Panc1 (cell line): ENCODE results near the gene TPCN1. TPM values are rescaled to one million over a fixed set of nuclear protein-coding genes. Genes with fewer than 3 reads are reported as not detected.

Source experiments
- ATAC-seq: fragments of 200-7000 bp; cut with Tn5 transposase; 2 replicates; pipeline ENCODE4 v1.9.1; 2020; ENCODE audit warnings: mild to moderate bottlenecking, moderate library complexity
- BruUV-seq: library from RNA; stranded (reverse); fragments of 400-500 nt; replicated peaks from 2 replicates; lab custom pipeline; 2021; lab: Mats Ljungman, UMichigan
- CTCF ChIA-PET: fragments of 300-600 bp; sonication (Branson Sonifier 250); formaldehyde crosslinking; loops from one replicate; lab custom pipeline; 2022; ENCODE audit warnings: antibody characterized with exemption; lab: Charles Lee
- POLR2A ChIA-PET: fragments of 300-600 bp; sonication (Branson Sonifier 250); formaldehyde crosslinking; loops from one replicate; lab custom pipeline; 2022; ENCODE audit warnings: antibody characterized with exemption; lab: Charles Lee
- DNase-seq: peaks from one replicate; pipeline ENCODE4 v3.0.0-alpha.2; 2010; ENCODE audit warnings: low read depth, low spot score
- H3K27ac ChIP-seq: 2 replicates; pipeline ENCODE4 v1.5.1; 2011; ENCODE audit warnings: mild to moderate bottlenecking, low read length, inconsistent platforms
- H3K27me3 ChIP-seq: fragments of 200-500 bp; sonication (Bioruptor generic); 2 replicates; pipeline ENCODE4 v1.6.0; 2014; ENCODE audit warnings: low read length, inconsistent platforms; ENCODE audit not compliant: control insufficient read depth, insufficient read depth
- H3K36me3 ChIP-seq: fragments of 200-500 bp; sonication (Bioruptor generic); 2 replicates; pipeline ENCODE4 v1.5.1; 2014; ENCODE audit warnings: inconsistent platforms, mild to moderate bottlenecking, low read length, moderate library complexity; ENCODE audit not compliant: control insufficient read depth, insufficient read depth
- H3K4me1 ChIP-seq: 2 replicates; pipeline ENCODE4 v1.5.1; 2011; ENCODE audit warnings: inconsistent platforms, mild to moderate bottlenecking, low read length, moderate library complexity; ENCODE audit not compliant: control insufficient read depth, insufficient read depth
- H3K4me3 ChIP-seq, 2 experiments: 2 replicates each; pipeline ENCODE4 v1.5.1; 2011 to 2012; ENCODE audit warnings: low read depth in 2 of 2, low read length in 2 of 2, mild to moderate bottlenecking in 2 of 2, inconsistent platforms in 1 of 2, moderate library complexity in 1 of 2
- H3K9me3 ChIP-seq: fragments of 200-500 bp; sonication (Bioruptor generic); 2 replicates; pipeline ENCODE4 v1.5.1; 2014; ENCODE audit warnings: low read depth, mild to moderate bottlenecking, inconsistent platforms, low read length, moderate library complexity; ENCODE audit not compliant: control insufficient read depth, insufficient read depth
- POLR2AphosphoS5 ChIP-seq: IDR thresholded peaks from 2 replicates; pipeline ENCODE4 v1.6.1; 2012; ENCODE audit warnings: mild to moderate bottlenecking, low read depth, low read length, moderate library complexity
- SIN3A ChIP-seq: IDR thresholded peaks from 2 replicates; pipeline ENCODE4 v1.6.1; 2012; ENCODE audit warnings: low read depth, mild to moderate bottlenecking, low read length, moderate library complexity, borderline replicate concordance; ENCODE audit not compliant: insufficient read depth
- TCF7L2 ChIP-seq: IDR thresholded peaks from 2 replicates; pipeline ENCODE4 v1.6.1; 2011; ENCODE audit warnings: mild to moderate bottlenecking, low read depth, low read length, inconsistent platforms
- in situ Hi-C: cut with HindIII; loops from 2 replicates; pipeline ENCODE4 v1.10.0; 2016; ENCODE audit warnings: low sequenced_read_pairs, low pct_unique_long_range_greater_than_20kb
- intact Hi-C: fragments of 100-400 bp; cut with micrococcal nuclease; formaldehyde crosslinking; loops from one replicate; pipeline ENCODE4 v1.10.0; 2022; ENCODE audit not compliant: unreplicated experiment
- total RNA-seq: library from RNA; stranded (reverse); gene quantifications from one replicate; pipeline ENCODE4 v1.2.1, GENCODE V29; 2021; ENCODE audit not compliant: unreplicated experiment
- TF ChIP-seq, protein P1 (sequence below), 2 experiments: IDR thresholded peaks; 2 replicates each; pipeline ENCODE4 v1.6.1; 2011 to 2012; ENCODE audit warnings: low read depth in 2 of 2, control low read depth in 1 of 2, low read length in 1 of 2, mild to moderate bottlenecking in 1 of 2, moderate library complexity in 1 of 2; ENCODE audit not compliant: insufficient read depth in 1 of 2
- TF ChIP-seq, protein P2 (sequence below): fragments of 450-650 bp; IDR thresholded peaks from 2 replicates; pipeline ENCODE4 v1.5.1; 2017; ENCODE audit warnings: mild to moderate bottlenecking

TPCN1 gene
- total RNA-seq, 1 experiment from 2014 or later, result 75.2 TPM

DNA sequence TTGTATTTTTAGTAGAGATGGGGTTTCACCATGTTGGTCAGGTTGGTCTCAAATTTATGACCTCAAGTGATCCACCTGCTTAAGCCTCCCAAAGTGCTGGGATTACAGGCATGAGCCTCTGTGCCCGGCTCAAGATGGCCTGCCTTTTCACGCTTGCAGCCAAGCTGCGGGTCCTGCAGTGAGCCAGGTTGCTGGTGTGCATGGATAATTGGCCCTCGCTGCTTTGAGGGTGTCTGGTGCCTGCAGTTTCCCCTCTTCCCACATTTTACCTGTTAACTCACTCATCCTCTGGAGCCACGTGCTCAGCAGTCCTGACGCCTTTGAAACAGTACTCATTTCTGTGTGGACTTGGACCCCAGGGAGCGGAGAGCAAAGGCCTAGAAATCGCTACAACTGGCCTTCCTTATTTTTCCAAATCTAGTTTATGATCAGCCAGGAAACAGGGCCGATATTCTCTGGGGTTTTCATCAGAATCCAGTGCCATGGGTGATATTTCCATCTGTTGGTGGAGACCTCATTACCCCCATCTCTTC lies 42.2 kb downstream of the TPCN1 start:
- in situ Hi-C loops, result no loop called here
- BruUV-seq, result no TSS peak
- H3K27me3 ChIP-seq, result no peaks in the 10 kb centered on the region
- no peak for TF ChIP-seq POLR2AphosphoS5
- TF ChIP-seq TCF7L2, result no peak
- TF ChIP-seq, protein P1, sequence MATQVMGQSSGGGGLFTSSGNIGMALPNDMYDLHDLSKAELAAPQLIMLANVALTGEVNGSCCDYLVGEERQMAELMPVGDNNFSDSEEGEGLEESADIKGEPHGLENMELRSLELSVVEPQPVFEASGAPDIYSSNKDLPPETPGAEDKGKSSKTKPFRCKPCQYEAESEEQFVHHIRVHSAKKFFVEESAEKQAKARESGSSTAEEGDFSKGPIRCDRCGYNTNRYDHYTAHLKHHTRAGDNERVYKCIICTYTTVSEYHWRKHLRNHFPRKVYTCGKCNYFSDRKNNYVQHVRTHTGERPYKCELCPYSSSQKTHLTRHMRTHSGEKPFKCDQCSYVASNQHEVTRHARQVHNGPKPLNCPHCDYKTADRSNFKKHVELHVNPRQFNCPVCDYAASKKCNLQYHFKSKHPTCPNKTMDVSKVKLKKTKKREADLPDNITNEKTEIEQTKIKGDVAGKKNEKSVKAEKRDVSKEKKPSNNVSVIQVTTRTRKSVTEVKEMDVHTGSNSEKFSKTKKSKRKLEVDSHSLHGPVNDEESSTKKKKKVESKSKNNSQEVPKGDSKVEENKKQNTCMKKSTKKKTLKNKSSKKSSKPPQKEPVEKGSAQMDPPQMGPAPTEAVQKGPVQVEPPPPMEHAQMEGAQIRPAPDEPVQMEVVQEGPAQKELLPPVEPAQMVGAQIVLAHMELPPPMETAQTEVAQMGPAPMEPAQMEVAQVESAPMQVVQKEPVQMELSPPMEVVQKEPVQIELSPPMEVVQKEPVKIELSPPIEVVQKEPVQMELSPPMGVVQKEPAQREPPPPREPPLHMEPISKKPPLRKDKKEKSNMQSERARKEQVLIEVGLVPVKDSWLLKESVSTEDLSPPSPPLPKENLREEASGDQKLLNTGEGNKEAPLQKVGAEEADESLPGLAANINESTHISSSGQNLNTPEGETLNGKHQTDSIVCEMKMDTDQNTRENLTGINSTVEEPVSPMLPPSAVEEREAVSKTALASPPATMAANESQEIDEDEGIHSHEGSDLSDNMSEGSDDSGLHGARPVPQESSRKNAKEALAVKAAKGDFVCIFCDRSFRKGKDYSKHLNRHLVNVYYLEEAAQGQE (IDR thresholded peaks at IDR 0.05; ENCODE audit: insufficient read depth in 1 of 2, low read depth in 2 of 2, low read length in 1 of 2), result no peak
- TF ChIP-seq, protein P2, sequence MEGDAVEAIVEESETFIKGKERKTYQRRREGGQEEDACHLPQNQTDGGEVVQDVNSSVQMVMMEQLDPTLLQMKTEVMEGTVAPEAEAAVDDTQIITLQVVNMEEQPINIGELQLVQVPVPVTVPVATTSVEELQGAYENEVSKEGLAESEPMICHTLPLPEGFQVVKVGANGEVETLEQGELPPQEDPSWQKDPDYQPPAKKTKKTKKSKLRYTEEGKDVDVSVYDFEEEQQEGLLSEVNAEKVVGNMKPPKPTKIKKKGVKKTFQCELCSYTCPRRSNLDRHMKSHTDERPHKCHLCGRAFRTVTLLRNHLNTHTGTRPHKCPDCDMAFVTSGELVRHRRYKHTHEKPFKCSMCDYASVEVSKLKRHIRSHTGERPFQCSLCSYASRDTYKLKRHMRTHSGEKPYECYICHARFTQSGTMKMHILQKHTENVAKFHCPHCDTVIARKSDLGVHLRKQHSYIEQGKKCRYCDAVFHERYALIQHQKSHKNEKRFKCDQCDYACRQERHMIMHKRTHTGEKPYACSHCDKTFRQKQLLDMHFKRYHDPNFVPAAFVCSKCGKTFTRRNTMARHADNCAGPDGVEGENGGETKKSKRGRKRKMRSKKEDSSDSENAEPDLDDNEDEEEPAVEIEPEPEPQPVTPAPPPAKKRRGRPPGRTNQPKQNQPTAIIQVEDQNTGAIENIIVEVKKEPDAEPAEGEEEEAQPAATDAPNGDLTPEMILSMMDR, result no peak
- TF ChIP-seq SIN3A, result no peak
- H3K27ac ChIP-seq, result no peak overlapping the region
- ATAC-seq (no peak), DNase-seq (no peak)
- intact Hi-C loops, result no loop called here
- peaks cover 2% of the 10 kb centered on the region; the same call in 1 of the 2 replicates for H3K36me3 ChIP-seq
- CTCF ChIA-PET, result no interaction called here
- H3K9me3 ChIP-seq, result no peaks in the 10 kb centered on the region
- POLR2A ChIA-PET, result no interaction called here
- no peaks in the 10 kb centered on the region for H3K4me1 ChIP-seq
- H3K4me3 ChIP-seq, result no peak overlapping the region

DNA sequence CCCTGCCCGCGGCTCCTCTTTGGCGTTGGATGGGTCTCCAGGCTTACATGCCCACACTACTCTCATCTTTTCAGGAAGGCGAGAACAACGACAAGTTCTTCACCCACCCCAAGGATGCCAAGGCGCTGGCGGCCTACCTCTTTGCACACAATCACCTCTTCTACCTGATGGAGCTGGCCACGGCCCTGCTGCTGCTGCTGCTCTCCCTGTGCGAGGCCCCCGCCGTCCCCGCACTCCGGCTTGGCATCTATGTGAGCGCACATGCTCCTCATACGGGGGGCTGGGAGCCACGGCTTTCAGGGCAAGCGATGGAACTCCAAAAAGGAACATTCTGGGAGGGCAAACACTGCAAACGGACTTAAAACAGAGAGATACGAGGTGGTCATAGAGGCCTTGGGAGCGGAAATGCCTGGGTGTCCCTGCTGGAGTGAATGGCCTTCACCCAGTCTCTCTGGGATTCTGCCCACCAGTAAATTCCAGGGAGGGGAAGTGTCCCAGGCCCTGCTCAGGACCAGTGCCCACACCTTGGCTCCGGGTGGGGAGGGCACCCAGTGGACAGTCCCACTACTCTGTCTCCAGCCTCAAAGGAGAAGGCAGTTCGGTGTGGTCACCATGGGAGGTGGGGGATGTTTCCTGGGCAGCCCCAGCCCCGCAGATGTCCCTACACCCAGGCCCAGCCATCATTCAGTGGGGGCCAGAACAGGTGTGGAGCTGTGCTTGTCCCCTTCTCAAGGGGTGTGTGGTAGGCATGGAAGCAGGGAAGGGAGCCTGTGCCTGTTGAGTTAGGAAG lies 45.0 kb downstream of the TPCN1 start:
- DNase-seq (no peak), ATAC-seq (no peak)
- Histone ChIP-seq H3K36me3 (peaks cover 2% of the 10 kb centered on the region; the same call in 1 of the 2 replicates), H3K4me3 (no peak overlapping the region), H3K9me3 (no peaks in the 10 kb centered on the region), H3K4me1 (no peaks in the 10 kb centered on the region), H3K27ac (no peak overlapping the region), H3K27me3 (no peaks in the 10 kb centered on the region)
- POLR2A ChIA-PET, result no interaction called here
- TF ChIP-seq TCF7L2, result no peak
- TF ChIP-seq, protein P2, result no peak
- in situ Hi-C loops (no loop called here), intact Hi-C loops (no loop called here)
- no TSS peak for BruUV-seq
- CTCF ChIA-PET, result no interaction called here
